Measurements from ENCODE around the gene BCORL1. TPM values are rescaled to one million over a fixed set of nuclear protein-coding genes. Genes with fewer than 3 reads are reported as not detected.

Gene BCORL1
- total and polyA plus RNA-seq, 2 of the 8 experiments (the other 6 are each of a cell fraction or from before 2014, with no cell fraction given): 1.4 to 6.2 TPM

- H2BK15ac ChIP-seq (ENCODE audit: low read length): no peak overlapping the region
- H2AK5ac ChIP-seq (ENCODE audit: low read depth, low read length): no peak overlapping the region
- no peaks in the 10 kb centered on the region for H4K20me1 ChIP-seq (replicated peaks in 1 of 2; ENCODE audit: control insufficient read depth in 1 of 2, insufficient read depth in 2 of 2, low read length in 2 of 2)
- ChIA-PET CTCF (ENCODE audit: partially characterized antibody) (interaction anchor here (0.6 kb wide), 1 partner anchor 503 kb away, joined by 3 read pairs; no protein-coding TSS in a partner anchor), POLR2A (ENCODE audit: partially characterized antibody) (no interaction called here)
- H3K4me3 ChIP-seq (ENCODE audit: extremely low read depth in 1 of 4, insufficient read depth in 2 of 4, low read depth in 3 of 4, low read length in 4 of 4): no peak overlapping the region
- no peak overlapping the region for H3K9ac ChIP-seq (replicated peaks in 1 of 4; ENCODE audit: extremely low read depth in 1 of 4, low read depth in 3 of 4, low read length in 3 of 4)
- H3K18ac ChIP-seq (ENCODE audit: extremely low read depth, low read length): no peak overlapping the region
- no peak overlapping the region for H2BK120ac ChIP-seq (replicated peaks; ENCODE audit: low read depth, low read length)
- no peak overlapping the region for H3K27ac ChIP-seq (ENCODE audit: low read depth, low read length)
- no peaks in the 10 kb centered on the region for H3K27me3 ChIP-seq (replicated peaks in 1 of 4; ENCODE audit: control insufficient read depth in 3 of 4, extremely low read depth in 1 of 4, insufficient read depth in 3 of 4, low read length in 3 of 4)
- DNase-seq (ENCODE audit: low read depth in 1 of 2, low spot score in 2 of 2) (no peak), FAIRE-seq (no peak)
- no peak overlapping the region for H3K4ac ChIP-seq (replicated peaks; ENCODE audit: insufficient read length, low read depth, low read length)
- no peak overlapping the region for H4K5ac ChIP-seq (ENCODE audit: insufficient read length, low read depth, low read length)
- no peak overlapping the region for H3K14ac ChIP-seq (ENCODE audit: insufficient read length)
- H3K9me3 ChIP-seq (ENCODE audit: insufficient read depth in 2 of 2, low read depth in 1 of 2, low read length in 1 of 2): no peaks in the 10 kb centered on the region
- H3K56ac ChIP-seq (replicated peaks; ENCODE audit: insufficient read length, low read depth, low read length): no peak overlapping the region
- H2BK12ac ChIP-seq (ENCODE audit: low read depth, low read length): no peak overlapping the region
- H4K8ac ChIP-seq (ENCODE audit: extremely low read depth, insufficient read depth, low read length): no peak overlapping the region
- no peak overlapping the region for H2BK5ac ChIP-seq (ENCODE audit: low read depth, low read length)
- peaks cover 0 to 5% (median under 1%) of the 10 kb centered on the region in 4 experiments; a peak in 1 of 7 replicates for H3K4me1 ChIP-seq (replicated peaks in 1 of 4; ENCODE audit: control insufficient read depth in 3 of 4, insufficient read depth in 4 of 4, low read length in 3 of 4)
- H3K4me2 ChIP-seq (ENCODE audit: insufficient read depth in 1 of 2, low read depth in 2 of 2, low read length in 2 of 2): no peak overlapping the region
- no peaks in the 10 kb centered on the region for H3K79me2 ChIP-seq (ENCODE audit: control insufficient read depth in 1 of 2, insufficient read depth in 2 of 2, low read length in 2 of 2)
- no peak overlapping the region for H2AFZ ChIP-seq (ENCODE audit: low read length)
- H4K91ac ChIP-seq (replicated peaks; ENCODE audit: insufficient read length, low read length): no peak overlapping the region
- 100% methylated on average over 2 of the region's 5 CpGs; no CpG with 5 or more reads in 1 of the 2 experiments for WGBS, 2 experiments (ENCODE audit: extremely low coverage in 1 of 2, insufficient coverage in 1 of 2, insufficient read length in 1 of 2, insufficient replicate concordance in 2 of 2, low coverage in 1 of 2, low lambda C conversion rate in 2 of 2, missing lambda C conversion rate in 1 of 2)
- H2BK20ac ChIP-seq (ENCODE audit: low read length): no peak overlapping the region
- H3K79me1 ChIP-seq (ENCODE audit: low read depth, low read length): no peaks in the 10 kb centered on the region
- TF ChIP-seq SIX5 (IDR thresholded peaks at IDR 0.05; ENCODE audit: low read depth, low read length): no peak
- TF ChIP-seq CREB1 (IDR thresholded peaks at IDR 0.05): no peak
- H3K23me2 ChIP-seq (ENCODE audit: low read depth, low read length): no peaks in the 10 kb centered on the region
- H3K23ac ChIP-seq (ENCODE audit: insufficient read length): no peak overlapping the region
- no peaks in the 10 kb centered on the region for H3K36me3 ChIP-seq (ENCODE audit: control insufficient read depth in 2 of 4, insufficient read depth in 4 of 4, low read length in 3 of 4)
Observed at GRCh38 chrX:130100180-130100579, 117.7 kb downstream of the BCORL1 start.
